GM18870 (cell line): ENCODE measurements around the gene RFX6.

ENCODE experiments used
- ATAC-seq: cut with Tn5 transposase; IDR thresholded peaks from one replicate; pipeline ENCODE4 v1.9.1; 2021; ENCODE audit warnings: moderate library complexity; ENCODE audit not compliant: unreplicated experiment

The RFX6 gene

GRCh38 chr6:116966675-116967576, 89.9 kb downstream of the RFX6 start:
- no peak for ATAC-seq

- ATAC-seq: peak; percentile 78
These were observed 92.3 kb downstream of the RFX6 start for GRCh38 chr6:116969211-116969863.

- peak; percentile 79 for ATAC-seq
These were observed 94.9 kb downstream of the RFX6 start for GRCh38 chr6:116971959-116972358.

- ATAC-seq: no peak
These were observed 96.9 kb downstream of the RFX6 start for GRCh38 chr6:116973976-116974375.

GRCh38 chr6:116974526-116975316, 97.7 kb downstream of the RFX6 start:
- ATAC-seq: no peak

GRCh38 chr6:116975600-116975999, 98.6 kb downstream of the RFX6 start:
- no peak for ATAC-seq

GRCh38 chr6:116979560-116979959, 102.5 kb downstream of the RFX6 start:
- no peak for ATAC-seq
